ENCODE measurements around the gene RNGTT.

RNGTT gene

DNA sequence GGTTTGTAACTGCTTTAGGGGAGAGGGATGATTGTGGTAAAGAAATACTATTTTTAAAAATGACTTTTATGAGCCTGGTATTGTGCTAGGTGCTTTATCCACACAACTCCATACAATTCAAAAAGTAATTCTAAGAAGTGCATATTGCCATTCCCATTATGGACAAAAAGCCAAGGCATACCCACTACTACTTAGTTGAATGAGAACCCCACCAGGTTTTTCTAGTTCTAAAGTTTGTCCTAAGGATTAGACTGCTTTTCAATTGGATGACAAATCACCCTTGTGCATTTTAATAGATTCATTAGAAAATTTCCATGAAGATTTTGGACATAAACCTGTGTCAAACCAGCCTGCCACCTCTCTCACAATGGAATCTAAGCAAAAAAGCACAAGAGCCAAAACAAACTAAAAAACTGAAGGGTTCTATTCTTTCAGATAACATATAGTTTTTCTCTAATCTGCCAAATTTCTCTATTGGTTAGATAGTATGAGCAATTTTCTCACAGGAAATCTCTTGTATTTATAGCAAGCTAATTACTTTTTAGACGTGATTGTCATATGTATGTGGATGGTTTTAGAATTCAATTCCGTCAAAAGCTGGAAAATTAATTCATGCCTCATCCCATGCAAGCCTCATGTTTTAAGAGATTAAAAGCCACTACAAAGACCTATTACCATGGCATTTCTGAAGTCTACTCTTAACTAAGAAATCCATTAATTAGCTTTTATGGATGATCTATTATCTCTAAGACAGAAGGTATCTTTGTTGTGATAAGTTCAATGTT is 325.5 kb downstream of the RNGTT start:
- TF ChIP-seq EGR1 (IDR thresholded peaks at IDR 0.05): no peak
- TF ChIP-seq NFIC (IDR thresholded peaks at IDR 0.05): no peak

DNA sequence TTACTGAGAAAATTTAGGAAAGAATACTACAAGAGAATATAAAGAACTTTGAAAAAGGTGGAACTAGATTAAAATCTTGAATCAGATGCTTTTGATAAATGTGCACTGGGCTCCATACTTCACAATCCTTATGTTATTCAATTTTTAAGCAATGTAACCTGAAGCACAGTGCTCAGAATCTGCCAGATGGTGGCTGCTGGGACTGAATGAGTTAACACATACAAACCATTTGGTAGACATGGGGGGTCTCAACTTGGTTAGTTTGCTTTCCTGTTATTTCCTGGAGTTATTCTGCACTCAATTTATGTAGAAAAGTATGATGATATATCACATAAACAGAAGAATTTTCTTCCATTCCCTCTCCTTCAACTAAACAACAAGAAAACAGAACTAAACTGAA is 326.5 kb downstream of the RNGTT start:
- TF ChIP-seq FOXM1 (IDR thresholded peaks at IDR 0.05; ENCODE audit: borderline replicate concordance, low read depth) (no peak), ZBTB7A (IDR thresholded peaks at IDR 0.05; ENCODE audit: low read depth) (no peak), CREB1 (IDR thresholded peaks at IDR 0.05; ENCODE audit: low read depth) (no peak), TEAD4 (IDR thresholded peaks at IDR 0.05) (no peak), NFIC (IDR thresholded peaks at IDR 0.05) (no peak), EP300 (IDR thresholded peaks at IDR 0.05; ENCODE audit: borderline replicate concordance) (no peak), CEBPB (IDR thresholded peaks at IDR 0.05) (no peak), TAF1 (IDR thresholded peaks at IDR 0.05; ENCODE audit: low read depth) (no peak)
- TF ChIP-seq, protein P1, sequence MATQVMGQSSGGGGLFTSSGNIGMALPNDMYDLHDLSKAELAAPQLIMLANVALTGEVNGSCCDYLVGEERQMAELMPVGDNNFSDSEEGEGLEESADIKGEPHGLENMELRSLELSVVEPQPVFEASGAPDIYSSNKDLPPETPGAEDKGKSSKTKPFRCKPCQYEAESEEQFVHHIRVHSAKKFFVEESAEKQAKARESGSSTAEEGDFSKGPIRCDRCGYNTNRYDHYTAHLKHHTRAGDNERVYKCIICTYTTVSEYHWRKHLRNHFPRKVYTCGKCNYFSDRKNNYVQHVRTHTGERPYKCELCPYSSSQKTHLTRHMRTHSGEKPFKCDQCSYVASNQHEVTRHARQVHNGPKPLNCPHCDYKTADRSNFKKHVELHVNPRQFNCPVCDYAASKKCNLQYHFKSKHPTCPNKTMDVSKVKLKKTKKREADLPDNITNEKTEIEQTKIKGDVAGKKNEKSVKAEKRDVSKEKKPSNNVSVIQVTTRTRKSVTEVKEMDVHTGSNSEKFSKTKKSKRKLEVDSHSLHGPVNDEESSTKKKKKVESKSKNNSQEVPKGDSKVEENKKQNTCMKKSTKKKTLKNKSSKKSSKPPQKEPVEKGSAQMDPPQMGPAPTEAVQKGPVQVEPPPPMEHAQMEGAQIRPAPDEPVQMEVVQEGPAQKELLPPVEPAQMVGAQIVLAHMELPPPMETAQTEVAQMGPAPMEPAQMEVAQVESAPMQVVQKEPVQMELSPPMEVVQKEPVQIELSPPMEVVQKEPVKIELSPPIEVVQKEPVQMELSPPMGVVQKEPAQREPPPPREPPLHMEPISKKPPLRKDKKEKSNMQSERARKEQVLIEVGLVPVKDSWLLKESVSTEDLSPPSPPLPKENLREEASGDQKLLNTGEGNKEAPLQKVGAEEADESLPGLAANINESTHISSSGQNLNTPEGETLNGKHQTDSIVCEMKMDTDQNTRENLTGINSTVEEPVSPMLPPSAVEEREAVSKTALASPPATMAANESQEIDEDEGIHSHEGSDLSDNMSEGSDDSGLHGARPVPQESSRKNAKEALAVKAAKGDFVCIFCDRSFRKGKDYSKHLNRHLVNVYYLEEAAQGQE (IDR thresholded peaks at IDR 0.05; ENCODE audit: low read depth): no peak
- TF ChIP-seq, protein P2, sequence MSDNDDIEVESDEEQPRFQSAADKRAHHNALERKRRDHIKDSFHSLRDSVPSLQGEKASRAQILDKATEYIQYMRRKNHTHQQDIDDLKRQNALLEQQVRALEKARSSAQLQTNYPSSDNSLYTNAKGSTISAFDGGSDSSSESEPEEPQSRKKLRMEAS (IDR thresholded peaks at IDR 0.05): no peak

DNA sequence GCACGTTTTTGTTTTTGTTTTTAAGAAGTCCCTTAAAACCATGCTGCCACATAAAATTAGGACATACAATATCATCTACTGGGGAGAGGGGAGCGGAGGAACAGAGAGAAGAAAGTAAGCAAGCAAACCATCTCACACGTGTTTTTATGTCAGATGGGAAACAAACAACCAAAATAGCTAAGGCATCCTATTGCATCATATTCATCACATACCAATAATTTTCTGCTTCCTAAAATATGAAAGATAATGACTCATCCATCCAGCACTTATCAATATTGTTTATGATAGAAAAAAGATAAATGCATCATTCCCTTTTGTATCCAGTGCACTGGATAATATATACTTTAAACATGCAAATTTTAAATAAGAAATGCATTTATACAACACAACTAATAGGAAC is 329.6 kb downstream of the RNGTT start:
- TF ChIP-seq, protein P2 (IDR thresholded peaks at IDR 0.05): no peak
- TF ChIP-seq EP300 (IDR thresholded peaks at IDR 0.05; ENCODE audit: borderline replicate concordance) (no peak), RAD21 (IDR thresholded peaks at IDR 0.05; ENCODE audit: low read depth) (no peak), ZBTB7A (IDR thresholded peaks at IDR 0.05; ENCODE audit: low read depth) (no peak), EGR1 (IDR thresholded peaks at IDR 0.05) (no peak), TCF12 (IDR thresholded peaks at IDR 0.05; ENCODE audit: low read depth) (no peak), CREB1 (IDR thresholded peaks at IDR 0.05; ENCODE audit: low read depth) (no peak), TAF1 (IDR thresholded peaks at IDR 0.05; ENCODE audit: low read depth) (no peak), YY1 (IDR thresholded peaks at IDR 0.05; ENCODE audit: low read depth) (no peak), FOXM1 (IDR thresholded peaks at IDR 0.05; ENCODE audit: borderline replicate concordance, low read depth) (no peak), CEBPB (IDR thresholded peaks at IDR 0.05) (no peak), NFIC (IDR thresholded peaks at IDR 0.05) (no peak)
- TF ChIP-seq, protein P1 (IDR thresholded peaks at IDR 0.05; ENCODE audit: low read depth): no peak
- TF ChIP-seq, protein P3, sequence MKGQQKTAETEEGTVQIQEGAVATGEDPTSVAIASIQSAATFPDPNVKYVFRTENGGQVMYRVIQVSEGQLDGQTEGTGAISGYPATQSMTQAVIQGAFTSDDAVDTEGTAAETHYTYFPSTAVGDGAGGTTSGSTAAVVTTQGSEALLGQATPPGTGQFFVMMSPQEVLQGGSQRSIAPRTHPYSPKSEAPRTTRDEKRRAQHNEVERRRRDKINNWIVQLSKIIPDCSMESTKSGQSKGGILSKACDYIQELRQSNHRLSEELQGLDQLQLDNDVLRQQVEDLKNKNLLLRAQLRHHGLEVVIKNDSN (IDR thresholded peaks at IDR 0.05): no peak

DNA sequence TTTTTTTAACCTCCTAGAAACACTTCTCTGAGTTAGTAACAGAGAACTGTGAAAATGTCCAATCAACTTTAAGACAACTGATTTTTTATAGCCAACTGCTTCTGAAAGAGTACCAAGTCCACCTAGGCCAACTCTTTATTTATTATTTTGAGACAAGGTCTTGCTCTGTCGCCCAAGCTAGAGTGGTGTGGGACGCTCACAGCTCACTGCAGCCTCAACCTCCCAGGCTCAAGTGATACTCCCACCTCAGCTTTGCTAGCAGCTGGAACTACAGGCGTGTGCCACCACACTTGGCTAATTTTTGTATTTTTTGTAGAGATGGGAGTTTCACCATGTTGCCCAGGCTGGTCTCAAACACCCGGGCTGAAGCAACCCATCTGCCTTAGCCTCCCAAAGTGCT is 331.6 kb downstream of the RNGTT start:
- TF ChIP-seq TCF12 (IDR thresholded peaks at IDR 0.05; ENCODE audit: low read depth) (no peak), NFIC (IDR thresholded peaks at IDR 0.05) (no peak), YY1 (IDR thresholded peaks at IDR 0.05; ENCODE audit: low read depth) (no peak), CREB1 (IDR thresholded peaks at IDR 0.05; ENCODE audit: low read depth) (no peak), EGR1 (IDR thresholded peaks at IDR 0.05) (no peak), RAD21 (IDR thresholded peaks at IDR 0.05; ENCODE audit: low read depth) (no peak), TEAD4 (IDR thresholded peaks at IDR 0.05) (no peak), CEBPB (IDR thresholded peaks at IDR 0.05) (no peak), ZBTB7A (IDR thresholded peaks at IDR 0.05; ENCODE audit: low read depth) (no peak), TAF1 (IDR thresholded peaks at IDR 0.05; ENCODE audit: low read depth) (no peak), FOXM1 (IDR thresholded peaks at IDR 0.05; ENCODE audit: borderline replicate concordance, low read depth) (no peak), EP300 (IDR thresholded peaks at IDR 0.05; ENCODE audit: borderline replicate concordance) (no peak)
- TF ChIP-seq, protein P2 (IDR thresholded peaks at IDR 0.05): no peak
- TF ChIP-seq, protein P1 (IDR thresholded peaks at IDR 0.05; ENCODE audit: low read depth): no peak
- TF ChIP-seq, protein P3 (IDR thresholded peaks at IDR 0.05): no peak

Data from Ishikawa (cell line).